Left ventricle myocardium superior (tissue), 1 donor: ENCODE data around the gene TPM4. TPM values are rescaled to one million over a fixed set of nuclear protein-coding genes. Genes with fewer than 3 reads are reported as not detected.
A peak's percentile ranks its signal among the peaks of the same experiment; 100 is the strongest.
"Not testable (repeated sequence)": the region's sequence is repeated elsewhere in the genome, so short reads cannot be mapped to it uniquely, and the experiment has no call there.

Experiments used
- ATAC-seq: fragments of 200-7000 bp; cut with Tn5 transposase; one replicate; pipeline ENCODE4 v1.9.1; 2020; ENCODE audit warnings: mild to moderate bottlenecking, moderate library complexity
- DNase-seq: peaks from one replicate; pipeline ENCODE4 v3.0.0-alpha.2; 2020
- intact Hi-C: fragments of 100-400 bp; cut with micrococcal nuclease; formaldehyde crosslinking; loops from one replicate; pipeline ENCODE4 v1.11.0; 2022
- total RNA-seq: library from RNA; stranded (reverse); fragmentation: NEBNext Ultra II Directional; extraction: Animal tissue kit (Norgen Biotek cat#: 25700); gene quantifications from one replicate; pipeline ENCODE4 v1.2.1, GENCODE V29; 2021
- donor health status: DM: no; HTN: yes; CAD: no; lungs with severe emphysema.

Gene TPM4
- total RNA-seq, 1 donor from 2014 or later, result 72.6 TPM

DNA sequence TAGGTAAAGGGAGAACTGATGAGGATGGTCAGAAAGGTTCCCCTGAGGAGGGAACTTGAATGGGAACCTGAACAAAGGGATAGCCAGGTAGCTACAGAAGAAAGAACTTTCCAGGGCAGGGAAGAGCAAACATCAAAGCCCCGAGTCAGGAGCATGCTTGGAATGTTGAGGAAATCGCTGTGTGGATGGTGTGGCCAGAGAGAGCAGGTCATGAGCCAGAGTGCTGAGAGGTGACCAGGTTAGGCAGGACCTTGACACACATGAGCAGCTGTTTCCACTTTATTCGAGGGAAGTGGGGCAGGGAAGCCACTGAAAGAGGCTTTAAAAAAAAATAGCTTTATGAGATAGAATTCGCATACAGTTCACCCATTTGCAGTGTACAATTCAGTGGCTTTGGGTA, 39.8 kb downstream of the TPM4 start:
- intact Hi-C loops, result no loop called here
- ATAC-seq (no peak), DNase-seq (no peak)

DNA sequence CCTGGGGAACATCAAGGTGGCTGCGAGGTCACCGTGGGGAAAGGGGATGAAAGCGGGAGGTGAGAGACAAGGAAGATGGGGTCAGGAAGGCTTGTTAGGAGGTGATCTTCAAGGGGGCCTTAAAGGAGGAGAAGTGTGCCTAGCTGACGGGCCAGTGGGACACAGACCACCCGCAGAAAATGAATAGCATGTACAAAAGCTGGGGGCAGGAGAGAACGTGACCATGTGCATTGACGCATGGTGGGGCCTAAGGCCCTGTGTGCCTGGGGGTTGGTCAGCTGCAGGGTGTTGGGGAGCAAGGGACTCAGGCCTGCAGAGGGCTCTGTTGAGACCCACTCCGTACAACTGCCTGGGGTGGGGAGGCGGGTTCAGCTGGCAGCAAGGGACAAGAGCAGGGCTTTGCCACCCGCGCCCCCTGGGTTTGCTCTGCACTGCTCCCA, 41.3 kb downstream of the TPM4 start:
- no peak for DNase-seq
- intact Hi-C loops, result no loop called here
- ATAC-seq, result no peak

DNA sequence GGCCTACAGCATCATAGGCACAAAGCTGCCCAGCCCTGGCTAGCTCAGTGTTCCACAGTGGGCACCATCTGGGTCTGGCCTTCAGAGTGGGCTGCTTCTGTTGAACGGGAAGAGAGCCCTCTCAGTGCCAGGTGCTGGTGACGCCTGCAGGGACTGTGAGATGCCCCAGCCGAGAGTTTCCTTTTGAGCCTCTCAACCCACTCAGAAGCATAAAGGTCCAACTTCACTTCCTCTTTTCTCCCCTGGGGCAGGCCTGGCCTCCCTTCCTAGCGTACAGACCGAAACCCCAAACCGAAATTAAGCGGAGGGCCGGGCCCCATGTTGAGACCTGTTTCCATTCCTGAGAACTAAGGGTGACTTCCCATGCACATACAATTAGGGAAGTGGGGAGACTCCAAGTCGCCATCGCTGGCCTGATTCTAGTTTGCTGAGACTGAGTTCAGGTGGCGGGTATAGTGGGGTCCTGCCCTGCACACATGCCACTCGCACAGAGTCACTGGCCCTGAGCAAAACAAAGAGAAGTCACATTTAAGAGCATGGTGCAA, 42.3 kb downstream of the TPM4 start:
- ATAC-seq, result peak; percentile 55
- DNase-seq, result peak; percentile 49
- intact Hi-C loops, result no loop called here

DNA sequence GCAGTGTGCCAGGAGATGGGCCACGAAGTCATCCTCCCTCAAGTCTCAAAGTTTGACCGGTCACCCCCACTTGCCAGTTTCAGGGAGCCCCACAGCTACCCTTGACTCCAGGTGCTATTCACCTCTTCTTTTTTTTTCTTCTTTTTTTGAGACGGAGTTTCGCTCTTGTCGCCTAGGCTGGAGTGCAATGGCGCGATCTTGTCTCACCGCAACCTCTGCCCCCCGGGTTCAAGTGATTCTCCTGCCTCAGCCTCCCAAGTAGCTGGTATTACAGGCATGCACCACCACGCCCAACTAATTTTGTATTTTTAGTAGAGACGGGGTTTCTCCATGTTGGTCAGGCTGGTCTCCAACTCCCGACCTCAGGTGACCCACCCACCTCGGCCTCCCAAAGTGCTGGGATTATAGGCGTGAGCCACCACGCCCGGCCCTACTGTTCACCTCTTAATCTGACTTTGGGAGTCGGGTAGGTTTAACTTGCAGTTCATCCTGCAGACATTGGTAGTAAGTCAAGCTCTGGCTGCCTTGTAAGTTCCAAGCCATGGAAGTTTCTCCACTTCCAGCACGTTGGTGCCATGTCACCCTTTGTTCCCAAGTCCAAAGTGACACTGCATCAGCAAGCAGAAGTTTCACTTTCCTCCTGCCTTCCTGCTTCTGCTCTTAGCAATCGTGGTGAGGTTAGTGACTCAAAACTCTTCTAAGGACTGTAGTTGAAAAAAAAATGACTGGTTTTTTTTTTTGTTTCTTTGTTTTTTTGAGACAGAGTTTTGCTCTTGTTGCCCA, 43.0 kb downstream of the TPM4 start:
- DNase-seq, intact Hi-C loops: not testable (repeated sequence)
- peak; percentile 27 for ATAC-seq

DNA sequence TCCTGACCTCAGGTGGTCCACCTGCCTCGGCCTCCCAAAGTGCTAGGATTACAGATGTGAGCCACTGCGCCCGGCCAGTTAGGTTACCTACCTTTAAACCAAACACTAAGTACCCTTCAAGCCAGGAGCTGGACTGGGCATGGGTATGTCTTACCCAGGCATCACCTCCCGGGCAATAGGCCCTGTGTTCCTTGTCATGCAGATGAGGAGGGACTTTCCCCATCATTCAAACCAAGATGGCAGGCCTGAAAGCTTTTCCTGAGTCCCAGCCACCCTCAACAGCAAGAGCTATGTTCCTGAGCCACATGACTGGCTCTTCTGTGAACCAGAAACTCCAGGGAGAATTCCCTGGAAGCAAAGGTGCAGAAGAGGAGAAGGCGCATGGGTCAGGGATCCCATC, 44.8 kb downstream of the TPM4 start:
- intact Hi-C loops, result no loop called here
- ATAC-seq (no peak), DNase-seq (no peak)

DNA sequence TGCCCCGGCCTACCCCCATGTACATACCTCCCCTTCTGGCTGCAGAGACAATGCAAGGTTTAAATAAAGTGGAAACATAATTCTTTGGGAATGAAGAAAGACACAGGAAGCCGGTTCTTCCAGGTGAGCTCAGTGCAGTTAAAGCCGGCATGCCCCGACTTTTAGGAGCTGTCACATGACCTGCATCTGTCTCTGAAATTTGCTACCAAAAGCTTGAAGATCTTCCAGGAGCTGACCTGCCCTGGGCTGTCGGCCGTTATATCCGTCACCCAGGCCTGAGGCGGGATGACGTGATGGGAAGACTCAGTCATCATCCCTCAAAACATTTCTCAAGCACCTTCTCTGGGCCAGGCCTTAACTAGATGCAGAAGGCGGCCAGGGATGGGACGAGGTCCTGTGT, 45.7 kb downstream of the TPM4 start:
- no peak for DNase-seq
- no peak for ATAC-seq
- intact Hi-C loops, result no loop called here

DNA sequence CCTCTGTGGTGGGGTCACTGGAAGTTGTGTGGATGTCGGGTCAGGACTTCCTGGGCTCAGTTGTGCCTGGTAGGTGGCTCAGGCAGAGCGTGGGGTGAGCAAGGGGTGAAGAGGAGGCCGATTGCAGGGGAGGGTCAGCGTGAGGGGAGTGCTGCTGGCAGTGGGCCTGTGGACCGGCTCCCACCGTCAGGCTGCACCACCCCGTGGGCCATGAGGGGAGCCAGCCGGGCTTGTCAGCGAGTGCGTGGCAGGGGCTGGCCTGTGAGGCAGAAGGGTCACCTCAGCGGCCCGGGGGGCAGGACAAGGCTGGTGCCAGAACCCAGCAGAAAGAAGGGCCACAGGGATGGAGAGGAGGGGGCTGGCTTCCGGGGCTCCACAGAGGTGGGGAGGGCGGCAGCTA, 48.7 kb downstream of the TPM4 start:
- DNase-seq, result no peak
- no peak for ATAC-seq
- intact Hi-C loops, result no loop called here

DNA sequence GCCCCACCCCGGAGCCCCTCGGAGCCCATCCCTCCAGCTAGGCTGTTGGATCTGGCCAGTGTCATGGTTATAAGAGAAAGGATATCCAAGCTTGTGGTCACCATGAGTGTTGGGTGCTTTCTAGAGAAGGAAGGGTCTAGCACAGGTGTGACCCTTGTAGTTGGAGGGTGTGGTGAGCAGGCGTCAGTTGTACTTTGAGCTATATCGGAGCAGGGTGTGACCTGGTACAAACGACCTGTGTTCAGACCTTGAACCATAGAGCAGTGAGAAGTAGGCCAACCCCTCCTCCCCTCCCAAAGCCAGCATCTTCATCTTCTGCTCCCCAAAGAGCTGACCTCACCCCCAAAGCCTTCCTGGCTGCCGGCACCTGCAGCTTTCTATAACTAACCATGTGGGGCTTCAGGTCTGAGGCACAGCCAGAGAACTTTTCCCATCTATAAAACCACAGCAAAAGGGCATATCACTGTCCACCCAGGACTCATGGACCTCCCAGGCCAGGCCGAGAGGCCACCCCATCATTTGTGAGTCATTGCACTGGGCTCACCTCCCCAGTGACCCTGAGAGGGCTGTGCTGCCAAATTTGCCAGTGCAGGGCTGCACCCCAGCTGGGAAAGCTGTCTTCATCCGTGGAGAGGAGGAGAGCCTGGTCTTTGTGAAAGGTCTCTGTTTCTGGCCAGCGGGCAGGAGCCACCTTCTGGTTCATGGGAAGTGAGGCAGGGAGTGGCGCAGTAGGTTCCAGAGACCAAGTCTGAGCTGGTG, 49.6 kb downstream of the TPM4 start:
- intact Hi-C loops, result no loop called here
- ATAC-seq (no peak), DNase-seq (no peak)

DNA sequence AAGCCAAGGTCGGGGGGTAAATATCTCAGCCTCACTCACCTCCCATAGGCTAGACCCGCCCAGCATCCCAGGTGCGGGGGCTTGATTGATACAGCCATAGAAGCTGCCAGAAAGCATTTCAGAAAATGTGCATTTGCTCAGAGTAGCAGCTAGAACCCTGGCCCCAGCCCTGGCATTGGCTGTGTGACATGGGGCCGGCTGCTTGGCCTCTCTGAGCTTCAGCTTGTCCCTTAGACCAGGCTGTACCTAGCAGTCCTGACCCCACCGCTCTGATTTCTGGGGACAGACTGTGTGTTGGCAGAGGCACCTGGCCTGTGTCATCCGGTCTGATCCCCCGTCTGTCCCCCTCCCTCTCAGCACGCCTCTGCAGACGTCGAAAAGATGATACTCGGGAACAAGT, 50.8 kb downstream of the TPM4 start:
- intact Hi-C loops, result no loop called here
- ATAC-seq (no peak), DNase-seq (no peak)

DNA sequence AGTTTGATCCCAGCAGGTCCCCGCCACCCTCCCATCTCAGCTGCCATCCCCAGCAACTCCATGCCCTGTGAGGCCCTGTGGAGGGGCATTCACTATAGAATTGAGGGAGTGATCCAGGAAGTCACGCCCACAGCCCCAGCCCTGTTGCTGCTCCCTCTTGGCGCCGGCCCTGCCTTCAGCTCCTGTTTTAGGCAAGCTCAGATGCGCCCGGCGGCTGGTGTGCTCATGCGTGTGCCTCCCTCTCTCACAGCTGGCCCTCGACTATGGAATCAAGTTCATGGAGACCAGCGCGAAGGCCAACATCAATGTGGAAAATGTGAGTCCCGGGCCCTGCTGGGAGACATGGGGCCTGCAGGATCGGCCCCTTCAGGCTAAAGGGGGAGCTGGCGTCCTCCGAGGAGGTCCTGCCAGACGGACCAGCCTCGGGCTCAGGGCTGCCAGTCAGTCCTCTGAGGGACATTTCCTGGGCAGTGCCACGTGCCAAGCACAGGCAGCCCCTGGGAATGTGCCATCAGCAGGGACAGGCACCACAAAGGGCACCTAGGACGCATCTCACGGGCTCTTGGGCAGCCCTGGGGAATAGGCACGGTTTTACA, 51.6 kb downstream of the TPM4 start:
- DNase-seq (no peak), ATAC-seq (no peak)

DNA sequence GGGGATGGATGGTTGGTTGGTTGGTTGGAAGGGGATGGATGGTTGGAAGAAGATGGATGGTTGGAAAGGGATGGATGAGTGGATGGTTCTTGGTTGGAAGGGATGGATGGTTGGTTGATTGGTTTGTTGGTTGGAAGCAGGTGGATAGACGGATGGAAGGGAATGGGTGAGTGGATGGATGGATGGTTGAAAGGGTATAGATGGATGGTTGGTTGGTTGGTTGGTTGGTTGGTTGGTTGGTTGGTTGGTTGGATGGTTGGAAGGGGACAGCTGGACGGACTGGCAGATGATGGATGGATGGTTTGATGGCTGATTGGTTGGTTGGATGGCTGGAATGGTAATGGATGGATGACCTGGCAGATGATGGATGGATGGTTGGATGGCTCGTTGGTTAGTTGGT, 55.4 kb downstream of the TPM4 start:
- no peak for DNase-seq
- no peak for ATAC-seq
- intact Hi-C loops, result no loop called here

More for the DNA sequence above, 51.6 kb downstream of the TPM4 start:
- intact Hi-C loops, result no loop called here

DNA sequence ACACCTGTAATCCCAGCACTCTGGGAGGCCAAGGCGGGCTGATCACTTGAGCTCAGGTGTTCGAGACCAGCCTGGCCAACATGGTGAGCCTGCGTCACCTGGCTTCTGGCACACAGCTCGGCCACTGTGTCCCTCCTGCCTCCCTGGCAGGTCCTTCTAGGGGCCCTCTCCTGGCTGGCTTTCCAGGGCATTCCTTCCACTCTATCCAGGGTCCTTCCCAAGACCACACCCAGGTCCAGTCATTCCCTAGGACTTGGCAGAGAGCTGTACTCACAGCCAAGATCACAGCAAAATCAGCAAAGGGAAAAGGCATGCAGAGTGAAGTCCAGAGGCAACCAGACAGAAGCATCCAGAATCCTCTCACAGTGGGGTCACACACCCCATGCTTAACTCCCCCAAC, 57.5 kb downstream of the TPM4 start:
- DNase-seq (no peak), ATAC-seq (no peak)
- intact Hi-C loops, result no loop called here

DNA sequence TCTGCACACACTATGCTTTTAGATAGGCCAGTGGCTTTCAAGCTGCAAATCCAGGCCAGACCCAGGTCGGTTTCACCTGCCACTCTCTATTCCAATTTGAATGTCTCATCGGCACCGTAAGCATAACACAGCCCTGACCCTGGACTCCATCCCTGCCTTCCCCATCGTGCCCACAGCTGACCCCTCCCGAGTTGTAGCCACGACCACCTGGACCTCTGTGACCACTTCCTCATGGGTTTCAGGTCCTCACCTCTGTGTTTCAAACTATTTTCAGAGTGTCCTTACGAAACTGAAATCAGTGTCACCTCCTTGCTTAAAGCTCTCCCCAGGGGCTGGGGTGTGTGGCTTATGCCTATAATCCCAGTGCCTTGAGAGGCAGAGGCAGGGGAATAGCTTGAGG, 58.2 kb downstream of the TPM4 start:
- ATAC-seq (no peak), DNase-seq (no peak)
- intact Hi-C loops, result no loop called here

DNA sequence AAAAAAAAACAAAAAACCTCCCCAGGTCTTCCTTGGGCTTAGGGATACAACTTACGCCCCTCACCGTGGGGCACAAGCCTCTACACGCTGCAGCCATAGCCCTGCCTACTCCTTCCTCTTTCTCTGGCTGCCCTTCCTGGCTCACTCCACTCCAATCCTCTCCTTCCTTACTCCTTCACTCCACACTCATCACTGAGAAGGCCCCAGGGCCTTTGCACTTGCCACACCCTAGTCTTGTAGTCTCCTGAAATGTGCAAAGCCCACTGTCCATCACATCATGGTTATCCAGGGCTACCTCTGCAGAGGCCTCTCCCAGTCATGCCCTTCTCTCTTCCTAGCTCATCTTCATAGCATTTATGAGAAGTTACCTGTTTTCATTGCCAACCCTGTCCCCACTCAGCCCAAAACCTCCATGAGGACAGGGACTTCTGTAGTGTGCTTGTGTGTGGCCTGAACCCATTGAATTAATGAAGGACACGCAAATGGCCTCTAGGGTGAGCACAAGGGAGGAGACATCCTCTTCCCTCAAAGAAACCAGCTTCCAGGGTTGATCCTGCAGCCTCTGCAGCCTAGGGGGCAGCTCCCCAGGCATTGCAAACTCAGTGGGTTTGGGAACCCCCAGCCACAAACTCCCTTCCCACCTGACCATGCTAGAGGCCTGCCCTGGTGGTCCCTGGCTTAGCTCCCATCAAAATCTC, 59.3 kb downstream of the TPM4 start:
- DNase-seq (no peak), ATAC-seq (no peak)
- intact Hi-C loops, result no loop called here

DNA sequence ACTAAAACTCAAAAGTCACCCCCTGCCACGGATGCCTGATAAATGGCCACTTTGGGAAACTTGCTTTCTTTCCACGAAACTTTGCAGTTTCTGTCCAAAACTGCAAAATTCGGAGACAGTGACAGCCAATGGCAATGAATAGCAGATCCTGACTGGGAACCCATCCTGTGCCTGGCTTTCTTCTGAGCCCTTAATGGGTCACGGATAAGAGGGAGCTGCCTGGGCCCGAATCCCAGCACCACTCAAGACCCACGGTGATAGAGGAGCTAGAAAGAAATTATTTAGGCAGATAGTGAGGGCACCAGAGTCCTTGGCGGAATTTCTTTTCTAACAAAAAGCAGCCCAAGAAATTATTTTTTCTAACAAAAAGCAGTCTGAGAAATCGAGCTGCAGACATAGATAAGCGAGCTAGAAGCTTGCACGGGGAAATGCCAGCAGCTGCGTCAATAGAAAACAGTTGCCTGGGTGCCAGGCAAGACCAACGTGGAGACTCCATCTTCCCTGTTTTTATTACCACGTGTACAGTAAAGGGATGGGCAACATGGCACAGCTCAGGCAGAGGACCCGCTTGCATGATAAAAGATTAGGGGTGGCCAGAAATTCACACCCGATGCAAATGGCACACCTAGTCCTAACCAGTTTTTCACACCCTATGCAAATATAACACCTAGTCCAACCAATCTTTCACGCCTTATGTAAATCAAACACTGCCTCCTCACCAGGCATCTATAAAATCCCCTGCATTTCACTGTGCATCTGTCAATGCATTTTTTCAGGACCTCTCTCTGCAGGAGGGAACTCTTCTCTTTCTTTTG, 60.1 kb downstream of the TPM4 start:
- intact Hi-C loops, result no loop called here
- ATAC-seq (peak; percentile 64), DNase-seq (no peak)

DNA sequence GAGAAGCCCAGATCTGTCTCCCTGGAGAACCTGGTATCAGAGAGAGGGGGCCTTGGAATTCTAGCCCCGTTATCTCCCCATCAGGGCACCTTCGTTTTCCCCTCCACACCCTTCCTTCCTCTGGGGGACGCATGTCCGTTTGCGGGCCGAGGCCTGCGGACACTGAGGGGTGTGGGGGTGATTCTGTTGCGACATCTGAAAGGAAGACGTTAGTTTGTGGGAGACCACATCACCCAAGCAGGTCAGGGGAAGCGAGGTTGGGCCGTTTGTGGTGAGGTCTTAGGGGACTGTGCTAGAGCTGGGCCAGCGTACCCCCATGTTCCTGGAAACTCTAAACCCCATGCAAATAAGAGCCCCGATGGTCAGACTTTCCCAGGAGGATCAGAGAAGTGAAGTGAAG, 63.5 kb downstream of the TPM4 start:
- DNase-seq, result no peak
- intact Hi-C loops, result no loop called here
- no peak for ATAC-seq

DNA sequence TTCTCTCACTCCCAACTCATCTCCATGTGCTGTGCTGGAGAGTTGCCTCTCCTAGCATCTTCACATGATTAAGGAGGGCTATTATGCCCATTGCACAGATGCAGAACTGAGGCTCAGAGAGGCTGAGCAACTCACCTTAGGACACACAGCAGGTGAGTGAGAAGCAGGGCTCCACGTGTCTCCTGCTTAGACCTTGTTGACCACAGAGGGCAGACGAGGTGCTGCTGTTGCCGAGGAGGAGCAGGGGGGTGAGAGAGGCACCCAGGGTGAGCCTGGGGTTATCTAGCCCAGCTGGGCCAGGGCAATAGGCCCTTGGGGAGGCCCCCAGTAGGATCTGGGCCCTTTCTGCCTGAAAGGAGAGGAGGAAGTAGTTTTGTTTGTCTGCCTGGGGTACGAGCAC, 64.7 kb downstream of the TPM4 start:
- ATAC-seq (no peak), DNase-seq (no peak)
- intact Hi-C loops, result no loop called here

DNA sequence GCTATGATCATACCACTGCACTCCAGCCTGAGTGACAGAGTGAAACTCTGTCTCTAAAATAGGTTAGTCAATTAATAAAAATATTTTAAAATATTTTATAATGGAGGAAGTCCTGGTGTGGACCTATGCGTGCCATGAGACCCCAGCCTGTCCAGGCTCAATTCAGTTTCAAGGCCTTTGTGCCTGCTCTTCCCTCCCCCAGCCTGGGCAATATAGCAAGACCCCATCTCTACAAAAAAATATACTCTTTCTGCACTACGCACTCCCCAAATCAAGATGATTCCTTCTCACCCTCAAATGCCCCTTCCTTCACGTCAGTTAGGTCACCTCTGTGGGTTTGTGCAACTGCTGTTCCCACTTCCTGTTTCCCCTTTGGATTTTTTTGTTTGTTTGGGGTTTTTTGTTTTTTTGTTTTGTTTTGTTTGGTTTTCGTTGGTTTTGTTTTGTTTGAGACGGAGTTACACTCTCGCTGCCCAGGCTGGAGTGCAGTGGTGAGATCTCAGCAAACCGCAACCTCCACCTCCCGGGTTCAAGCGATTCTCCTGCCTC, 65.8 kb downstream of the TPM4 start:
- intact Hi-C loops, result no loop called here
- DNase-seq (no peak), ATAC-seq (no peak)
